DMS153 (cell line): ENCODE results near the gene PATE4.
A peak's percentile ranks its signal among the peaks of the same experiment; 100 is the strongest.
"Not testable (repeated sequence)": the region's sequence is repeated elsewhere in the genome, so short reads cannot be mapped to it uniquely, and the experiment has no call there.

Experiments used
- DNase-seq: peaks from one replicate; lab custom pipeline; 2025; lab: John Stamatoyannopoulos, UW

The PATE4 gene

GRCh38 chr11:125833016-125833415 is at the start of gene PATE4:
TSS of gene PATE4 (plus strand) at chr11:125833316. CDS start at chr11:125833360, 44 bp downstream.
- DNase-seq = no peak

GRCh38 chr11:125784678-125785077 is 48.4 kb upstream of the PATE4 start:
- no peak for DNase-seq

- no peak for DNase-seq
Observed at GRCh38 chr11:125787827-125788226, 45.3 kb upstream of the PATE4 start, which contains the start of gene PATE3. TSS of gene PATE3 (plus strand) at chr11:125788127. CDS start at chr11:125788152, 25 bp downstream.

GRCh38 chr11:125790825-125791224 is 42.3 kb upstream of the PATE4 start:
- DNase-seq = no peak

GRCh38 chr11:125797641-125798040 is 35.5 kb upstream of the PATE4 start:
- DNase-seq = no peak

- DNase-seq = no peak
Observed at GRCh38 chr11:125799808-125800207, 33.3 kb upstream of the PATE4 start.

GRCh38 chr11:125802387-125802786 is 30.7 kb upstream of the PATE4 start:
- DNase-seq = no peak

- DNase-seq = no peak
Observed at GRCh38 chr11:125807909-125808308, 25.2 kb upstream of the PATE4 start.

- DNase-seq = no peak
Observed at GRCh38 chr11:125835748-125836147, 2.6 kb downstream of the PATE4 start.

GRCh38 chr11:125842321-125842948 is 9.3 kb downstream of the PATE4 start:
- no peak for DNase-seq

GRCh38 chr11:125846188-125846587 is 13.1 kb downstream of the PATE4 start:
- DNase-seq = no peak

GRCh38 chr11:125857670-125858069 is 24.6 kb downstream of the PATE4 start:
- not testable (repeated sequence) for DNase-seq

- not testable (repeated sequence) for DNase-seq
Observed at GRCh38 chr11:125862786-125863185, 29.7 kb downstream of the PATE4 start.

GRCh38 chr11:125865354-125865753 is 32.2 kb downstream of the PATE4 start:
- not testable (repeated sequence) for DNase-seq

GRCh38 chr11:125869521-125869920 is 36.4 kb downstream of the PATE4 start:
- DNase-seq = no peak

GRCh38 chr11:125871391-125872137 is 38.4 kb downstream of the PATE4 start:
- DNase-seq = no peak

GRCh38 chr11:125872138-125872491 is 39.0 kb downstream of the PATE4 start:
- no peak for DNase-seq

GRCh38 chr11:125873881-125874555 is 40.9 kb downstream of the PATE4 start:
- DNase-seq = no peak

- DNase-seq = peak; percentile 43
Observed at GRCh38 chr11:125874556-125875124, 41.5 kb downstream of the PATE4 start.

- DNase-seq = no peak
Observed at GRCh38 chr11:125881291-125881690, 48.2 kb downstream of the PATE4 start.

- DNase-seq = no peak
Observed at GRCh38 chr11:125883375-125883774, 50.3 kb downstream of the PATE4 start.

- DNase-seq = peak; percentile 59
Observed at GRCh38 chr11:125886997-125887372, 53.9 kb downstream of the PATE4 start.
